HepG2 (cell line): ENCODE measurements around the gene PPA1. TPM values are rescaled to one million over a fixed set of nuclear protein-coding genes. Genes with fewer than 3 reads are reported as not detected.
A peak's percentile ranks its signal among the peaks of the same experiment; 100 is the strongest.

Source experiments
- ATAC-seq: fragments of 200-7000 bp; cut with Tn5 transposase; 3 replicates; pipeline ENCODE4 v1.9.1; 2020; ENCODE audit warnings: mild to moderate bottlenecking, moderate library complexity
- BruUV-seq: library from RNA; stranded (reverse); fragments of 400-500 nt; replicated peaks from 2 replicates; lab custom pipeline; 2021; lab: Mats Ljungman, UMichigan
- CTCF ChIA-PET: fragments of 300-600 bp; formaldehyde crosslinking; extraction: SDS; loops from one replicate; lab custom pipeline; 2021; ENCODE audit warnings: low total read pairs, inconsistent platforms, low intra/inter-chr PET ratio; lab: Yijun Ruan, JAX
- POLR2A ChIA-PET: fragments of 350-600 bp; sonication (Branson Sonifier 250); formaldehyde crosslinking; loops from one replicate; lab custom pipeline; 2020; ENCODE audit warnings: antibody characterized with exemption, inconsistent platforms; lab: Yijun Ruan, JAX
- DNase-seq: peaks from one replicate; pipeline ENCODE4 v3.0.0-alpha.2; 2015; ENCODE audit warnings: low spot score
- FAIRE-seq: peaks from 3 replicates; lab custom pipeline; 2011; peaks lifted over from hg19 to GRCh38; lab: Jason Lieb, UNC
- H2AFZ ChIP-seq: one replicate; pipeline ENCODE4 v1.6.1; 2011; ENCODE audit warnings: low read length, inconsistent platforms
- H3K27ac ChIP-seq: fragments of 300-600 bp; 3 replicates; pipeline ENCODE4 v1.8.0; 2011; ENCODE audit warnings: mixed run types, mild to moderate bottlenecking, mixed read lengths, low read length, inconsistent platforms; ENCODE audit not compliant: insufficient read depth; ENCODE audit errors: extremely low read length
- H3K27me3 ChIP-seq, 2 experiments: fragments of 200-600 bp in 1 of 2; 2 replicates in 1 of 2; 3 replicates in 1 of 2; pipeline versions ENCODE4 v1.6.0 to v1.8.0; 2011; ENCODE audit warnings: low read length in 2 of 2, mild to moderate bottlenecking in 2 of 2, moderate library complexity in 2 of 2, inconsistent platforms in 1 of 2; ENCODE audit not compliant: insufficient read depth in 2 of 2, control insufficient read depth in 1 of 2
- H3K36me3 ChIP-seq, 2 experiments: fragments of 200-600 bp in 1 of 2; replicated peaks in 1 of 2; 2 replicates in 1 of 2; 3 replicates in 1 of 2; pipeline versions ENCODE4 v1.5.1 to v1.8.0; 2011; ENCODE audit warnings: low read length in 2 of 2, inconsistent platforms in 1 of 2; ENCODE audit not compliant: insufficient read depth in 2 of 2, control insufficient read depth in 1 of 2
- H3K4me1 ChIP-seq: 2 replicates; pipeline ENCODE4 v1.5.1; 2012; ENCODE audit warnings: low read length, inconsistent platforms; ENCODE audit not compliant: insufficient read depth
- H3K4me2 ChIP-seq: 2 replicates; pipeline ENCODE4 v1.6.0; 2011; ENCODE audit warnings: low read depth, low read length, inconsistent platforms
- H3K4me3 ChIP-seq, 3 experiments: fragments of 200-600 bp in 1 of 3; sonication (generic), shearing (Covaris generic) in 1 of 3; replicated peaks in 1 of 3; 2 replicates each; pipeline ENCODE4 v1.5.1; 2011 to 2016; ENCODE audit warnings: low read length in 3 of 3, inconsistent platforms in 2 of 3, low read depth in 2 of 3, mild to moderate bottlenecking in 2 of 3, control low read depth in 1 of 3, mixed read lengths in 1 of 3; ENCODE audit not compliant: insufficient read depth in 1 of 3
- H3K79me2 ChIP-seq: one replicate; pipeline ENCODE4 v1.6.1; 2011; ENCODE audit warnings: low read length, inconsistent platforms; ENCODE audit not compliant: insufficient read depth
- H3K9ac ChIP-seq: 2 replicates; pipeline ENCODE4 v1.6.0; 2011; ENCODE audit warnings: mild to moderate bottlenecking, low read depth, low read length, inconsistent platforms; ENCODE audit not compliant: insufficient read depth
- H3K9me3 ChIP-seq: 2 replicates; pipeline ENCODE4 v1.5.1; 2012; ENCODE audit warnings: mild to moderate bottlenecking, low read length
- H4K20me1 ChIP-seq: 2 replicates; pipeline ENCODE4 v1.6.0; 2011; ENCODE audit warnings: inconsistent platforms, mild to moderate bottlenecking, low read length, moderate library complexity; ENCODE audit not compliant: insufficient read depth
- ATF7 ChIP-seq, 2 experiments: fragments of 450-650 bp in 1 of 2; sonication (generic) in 1 of 2; formaldehyde crosslinking in 1 of 2; IDR thresholded peaks; 2 replicates each; pipeline versions ENCODE4 v1.4.0 to v1.6.1; 2016 to 2020; ENCODE audit warnings: antibody characterized with exemption in 1 of 2, mild to moderate bottlenecking in 1 of 2, missing genetic modification reagents in 1 of 2
- HOXA9 ChIP-seq: sonication (generic); formaldehyde crosslinking; IDR thresholded peaks from 2 replicates; pipeline ENCODE4 v1.8.1; 2022; ENCODE audit warnings: missing genetic modification reagents, mild to moderate bottlenecking, moderate library complexity, borderline replicate concordance
- ZBTB21 ChIP-seq: sonication (generic); formaldehyde crosslinking; IDR thresholded peaks from 2 replicates; pipeline ENCODE4 v1.4.0; 2020; ENCODE audit warnings: missing genetic modification reagents
- ZFP1 ChIP-seq: IDR thresholded peaks from 2 replicates; pipeline ENCODE4 v1.6.1; 2016
- ZNF430 ChIP-seq: sonication (generic); formaldehyde crosslinking; IDR thresholded peaks from 2 replicates; pipeline ENCODE4 v1.9.0; 2021; ENCODE audit warnings: mild to moderate bottlenecking, missing genetic modification reagents
- ZNF629 ChIP-seq: sonication (generic); formaldehyde crosslinking; conservative IDR thresholded peaks from 2 replicates; pipeline ENCODE4 v1.5.0; 2020; ENCODE audit warnings: missing genetic modification reagents
- WGBS: methylation state at CpG from one replicate; pipeline ENCODE4 v1.1.6; 2017; ENCODE audit warnings: low lambda C conversion rate; 5-methylcytosine and 5-hydroxymethylcytosine counted together
- in situ Hi-C: cut with HindIII; loops from 2 replicates; pipeline ENCODE4 v1.10.0; 2017; ENCODE audit warnings: low pct_unique_long_range_greater_than_20kb; ENCODE audit not compliant: extremely low pct_ligation_motif_present
- intact Hi-C: fragments of 100-400 bp; cut with micrococcal nuclease; formaldehyde crosslinking; loops from one replicate; pipeline ENCODE4 v1.10.0; 2022; ENCODE audit not compliant: unreplicated experiment
- polyA plus RNA-seq, 8 experiments: library from polyadenylated mRNA; depleted of rRNA in 3 of 8; stranded (reverse) in 7 of 8; unstranded in 1 of 8; fragments of >200 nt; fragmentation: Illumina TruSeq in 4 of 8; extraction: Trizol in 4 of 8; gene quantifications; 2 replicates each; pipeline versions ENCODE4 v1.2.1 to v1.2.3, GENCODE V29; 2011 to 2016; ENCODE audit warnings: low read depth in 4 of 8, missing spikeins in 1 of 8, mixed read lengths in 1 of 8; ENCODE audit not compliant: insufficient read depth in 1 of 8
- total RNA-seq, 5 experiments: library from RNA; depleted of rRNA; stranded (reverse); fragments of >200 nt; fragmentation: Illumina TruSeq; extraction: Trizol; gene quantifications; 2 replicates each; pipeline ENCODE4 v1.2.3, GENCODE V29; 2016; ENCODE audit warnings: low read depth in 1 of 5
- TF ChIP-seq, protein P1 (sequence below), 2 experiments: sonication (generic) in 1 of 2; formaldehyde crosslinking in 1 of 2; IDR thresholded peaks; 2 replicates each; pipeline versions ENCODE4 v1.4.0 to v1.6.1; 2018 to 2020; ENCODE audit warnings: missing genetic modification reagents in 2 of 2, borderline replicate concordance in 1 of 2, low read depth in 1 of 2, mild to moderate bottlenecking in 1 of 2, missing biosample characterization in 1 of 2

PPA1 gene
- total and polyA plus RNA-seq, 2 of the 13 experiments (the other 11 are each of a cell fraction or from before 2014, with no cell fraction given) = 136 to 250 TPM

GRCh38 chr10:70166394-70166793 lies 66.8 kb downstream of the PPA1 start:
- WGBS = 93% methylated on average over 3 of the region's 3 CpGs
- Histone ChIP-seq H3K4me2 (no peak overlapping the region), H3K79me2 (peaks cover 83% of the 10 kb centered on the region), H3K27me3 (no peaks in the 10 kb centered on the region; a peak in 1 of 5 replicates), H4K20me1 (peaks cover 76% of the 10 kb centered on the region), H3K4me3 (no peak overlapping the region), H3K9ac (no peak overlapping the region), H3K36me3 (peaks cover 2 to 43% of the 10 kb centered on the region in 2 experiments; a peak in 4 of 5 replicates), H2AFZ (no peak overlapping the region), H3K27ac (no peak overlapping the region), H3K4me1 (peaks cover 81% of the 10 kb centered on the region), H3K9me3 (no peaks in the 10 kb centered on the region)
- ChIA-PET POLR2A (interaction anchor here (5.1 kb wide), 1 partner anchor 20 kb away, joined by 84 read pairs; the partner anchor contains the start of gene TYSND1), CTCF (no interaction called here)
- FAIRE-seq (no peak), DNase-seq (no peak), ATAC-seq (no peak)
- in situ Hi-C loops (no loop called here), intact Hi-C loops (no loop called here)
- BruUV-seq = no TSS peak
- no peak for TF ChIP-seq ZFP1 (CRISPR knock-in tag)
- TF ChIP-seq HOXA9 (CRISPR knock-in tag) = no peak
- TF ChIP-seq, protein P1, sequence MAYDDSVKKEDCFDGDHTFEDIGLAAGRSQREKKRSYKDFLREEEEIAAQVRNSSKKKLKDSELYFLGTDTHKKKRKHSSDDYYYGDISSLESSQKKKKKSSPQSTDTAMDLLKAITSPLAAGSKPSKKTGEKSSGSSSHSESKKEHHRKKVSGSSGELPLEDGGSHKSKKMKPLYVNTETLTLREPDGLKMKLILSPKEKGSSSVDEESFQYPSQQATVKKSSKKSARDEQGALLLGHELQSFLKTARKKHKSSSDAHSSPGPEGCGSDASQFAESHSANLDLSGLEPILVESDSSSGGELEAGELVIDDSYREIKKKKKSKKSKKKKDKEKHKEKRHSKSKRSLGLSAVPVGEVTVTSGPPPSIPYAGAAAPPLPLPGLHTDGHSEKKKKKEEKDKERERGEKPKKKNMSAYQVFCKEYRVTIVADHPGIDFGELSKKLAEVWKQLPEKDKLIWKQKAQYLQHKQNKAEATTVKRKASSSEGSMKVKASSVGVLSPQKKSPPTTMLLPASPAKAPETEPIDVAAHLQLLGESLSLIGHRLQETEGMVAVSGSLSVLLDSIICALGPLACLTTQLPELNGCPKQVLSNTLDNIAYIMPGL (CRISPR knock-in tag; IDR thresholded peaks at IDR 0.05; ENCODE audit: borderline replicate concordance in 1 of 2, low read depth in 1 of 2) = no peak
- TF ChIP-seq ATF7 (IDR thresholded peaks at IDR 0.05) = peak; percentile 78
- TF ChIP-seq ATF7 (CRISPR knock-in tag; IDR thresholded peaks at IDR 0.05) = no peak
- TF ChIP-seq ZBTB21 (CRISPR knock-in tag) = no peak

DNA sequence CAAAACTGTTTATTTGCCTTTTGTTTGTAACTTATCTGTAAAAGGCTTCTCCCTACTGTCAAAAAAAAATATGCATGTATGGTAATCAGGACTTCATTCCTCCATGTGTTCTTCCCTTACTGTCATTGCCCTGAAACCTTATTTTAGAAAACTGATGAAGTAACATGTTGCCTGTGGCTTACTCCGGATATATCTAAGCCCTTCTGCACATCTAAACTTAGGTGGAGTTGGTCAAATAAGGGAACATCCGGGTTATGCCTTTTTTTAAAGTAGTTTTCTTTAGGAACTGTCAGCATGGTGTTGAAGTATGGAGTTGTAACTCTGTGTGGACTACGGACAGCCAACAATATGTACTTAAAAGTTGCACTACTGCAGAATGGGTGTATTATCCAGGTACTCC lies 69.1 kb downstream of the PPA1 start:
- 86% methylated on average over 3 of the region's 3 CpGs for WGBS
- DNase-seq (no peak), ATAC-seq (no peak), FAIRE-seq (no peak)
- Histone ChIP-seq H4K20me1 (peaks cover 79% of the 10 kb centered on the region), H2AFZ (no peak overlapping the region), H3K4me2 (no peak overlapping the region), H3K4me3 (no peak overlapping the region), H3K79me2 (peaks cover 93% of the 10 kb centered on the region), H3K9ac (no peak overlapping the region), H3K36me3 (peaks cover 4 to 63% of the 10 kb centered on the region in 2 experiments; a peak in 4 of 5 replicates), H3K27ac (no peak overlapping the region), H3K27me3 (no peaks in the 10 kb centered on the region), H3K9me3 (no peaks in the 10 kb centered on the region), H3K4me1 (peaks cover 85% of the 10 kb centered on the region)
- no TSS peak for BruUV-seq
- in situ Hi-C loops (no loop called here), intact Hi-C loops (no loop called here)
- ChIA-PET POLR2A (no interaction called here), CTCF (no interaction called here)
- TF ChIP-seq ZNF430 (CRISPR knock-in tag) (no peak), ZNF629 (peak; percentile 60; the same call in 1 of the 2 replicates)
